GM12878 (cell line): Measurements from ENCODE around the gene HOXA10. TPM values are rescaled to one million over a fixed set of nuclear protein-coding genes. Genes with fewer than 3 reads are reported as not detected.

ENCODE experiments used
- ATAC-seq: fragments of 200-7000 bp; cut with Tn5 transposase; 3 replicates; pipeline ENCODE4 v1.9.1; 2020; ENCODE audit warnings: mild to moderate bottlenecking, moderate library complexity
- BruUV-seq: library from RNA; stranded (reverse); fragments of 400-500 nt; replicated peaks from 2 replicates; lab custom pipeline; 2021; lab: Mats Ljungman, UMichigan
- CTCF ChIA-PET: fragments of 300-600 bp; sonication (Branson Sonifier 250); formaldehyde crosslinking; extraction: SDS; loops from one replicate; lab custom pipeline; 2021; ENCODE audit warnings: inconsistent platforms; lab: Yijun Ruan, JAX
- POLR2A ChIA-PET: fragments of 350-600 bp; formaldehyde crosslinking; extraction: SDS; loops from one replicate; lab custom pipeline; 2021; ENCODE audit warnings: inconsistent platforms; lab: Charles Lee
- RAD21 ChIA-PET: fragments of 300-600 bp; sonication (Branson Sonifier 250); formaldehyde crosslinking; loops from one replicate; lab custom pipeline; 2023; ENCODE audit warnings: antibody characterized with exemption; ENCODE audit not compliant: unreplicated experiment; lab: Charles Lee
- SMC1A ChIA-PET: fragments of 300-600 bp; sonication (Branson Sonifier 250); formaldehyde crosslinking; loops from one replicate; lab custom pipeline; 2023; ENCODE audit not compliant: unreplicated experiment, uncharacterized antibody; lab: Charles Lee
- DNase-seq: peaks from one replicate; pipeline ENCODE4 v3.0.0-alpha.2; 2011; ENCODE audit warnings: low read depth, low spot score
- FAIRE-seq: peaks from 3 replicates; lab custom pipeline; 2011; peaks lifted over from hg19 to GRCh38; lab: Jason Lieb, UNC
- H2AFZ ChIP-seq: 2 replicates; pipeline ENCODE4 v1.6.0; 2011; ENCODE audit warnings: low read depth, low read length, control low read depth; ENCODE audit not compliant: control insufficient read depth
- H3K27ac ChIP-seq: 2 replicates; pipeline ENCODE4 v1.5.1; 2011; ENCODE audit warnings: control low read depth; ENCODE audit not compliant: control insufficient read depth, insufficient read depth
- H3K27me3 ChIP-seq, 2 experiments: replicated peaks in 1 of 2; 2 replicates each; pipeline versions ENCODE4 v1.6.0 to v1.6.1; 2011; ENCODE audit warnings: low read length in 1 of 2; ENCODE audit not compliant: control insufficient read depth in 2 of 2, insufficient read depth in 2 of 2
- H3K36me3 ChIP-seq, 2 experiments: 2 replicates each; pipeline ENCODE4 v1.5.1; 2011; ENCODE audit warnings: low read length in 1 of 2; ENCODE audit not compliant: control insufficient read depth in 2 of 2, insufficient read depth in 2 of 2
- H3K4me1 ChIP-seq: 2 replicates; pipeline ENCODE4 v1.6.1; 2011; ENCODE audit warnings: mild to moderate bottlenecking, low read length, moderate library complexity, mixed read lengths; ENCODE audit not compliant: control insufficient read depth, insufficient read depth
- H3K4me2 ChIP-seq: 2 replicates; pipeline ENCODE4 v1.6.0; 2011; ENCODE audit warnings: control low read depth; ENCODE audit not compliant: control insufficient read depth, insufficient read depth
- H3K4me3 ChIP-seq: fragments of 200-600 bp; sonication (generic); 2 replicates; pipeline ENCODE4 v1.5.1; 2016
- H3K79me2 ChIP-seq: 2 replicates; pipeline ENCODE4 v1.6.0; 2011; ENCODE audit warnings: low read length; ENCODE audit not compliant: control insufficient read depth, insufficient read depth
- H3K9ac ChIP-seq: 2 replicates; pipeline ENCODE4 v1.8.0; 2011; ENCODE audit warnings: low read length, control low read depth, mixed read lengths; ENCODE audit not compliant: control insufficient read depth, insufficient read depth
- H3K9me3 ChIP-seq: replicated peaks from 3 replicates; pipeline ENCODE4 v1.5.1; 2011; ENCODE audit warnings: mild to moderate bottlenecking, low read length; ENCODE audit not compliant: control insufficient read depth, insufficient read depth
- H4K20me1 ChIP-seq: 2 replicates; pipeline ENCODE4 v1.6.0; 2011; ENCODE audit not compliant: control insufficient read depth, insufficient read depth
- ASH2L ChIP-seq: fragments of 300-600, 200-600 bp; sonication (generic); IDR thresholded peaks from 2 replicates; pipeline ENCODE4 v1.6.1; 2017; ENCODE audit warnings: low read depth, mild to moderate bottlenecking, borderline replicate concordance
- FOXK2 ChIP-seq: fragments of 450-650 bp; IDR thresholded peaks from 2 replicates; pipeline ENCODE4 v1.6.1; 2017; ENCODE audit warnings: mild to moderate bottlenecking, moderate library complexity
- SPI1 ChIP-seq: IDR thresholded peaks from 2 replicates; pipeline ENCODE4 v1.6.1; 2011; ENCODE audit warnings: low read depth, mild to moderate bottlenecking, low read length, moderate library complexity, borderline replicate concordance; ENCODE audit not compliant: insufficient read depth
- SUPT20H ChIP-seq: IDR thresholded peaks from 2 replicates; pipeline ENCODE4 v1.6.1; 2011; ENCODE audit warnings: low read depth, mild to moderate bottlenecking, low read length, moderate library complexity, borderline replicate concordance; ENCODE audit not compliant: control insufficient read depth
- SUZ12 ChIP-seq: fragments of 200-600 bp; sonication (generic); IDR thresholded peaks from one replicate; pipeline ENCODE4 v1.6.1; 2018; ENCODE audit warnings: antibody characterized with exemption, mild to moderate bottlenecking; ENCODE audit not compliant: unreplicated experiment
- WGBS: methylation state at CpG from one replicate; pipeline ENCODE4 v1.1.6; 2016; ENCODE audit warnings: low lambda C conversion rate; ENCODE audit not compliant: insufficient replicate concordance, insufficient coverage; ENCODE audit errors: missing lambda C conversion rate; 5-methylcytosine and 5-hydroxymethylcytosine counted together
- in situ Hi-C: fragments of 300-500 bp; cut with MboI; formaldehyde crosslinking; loops from 9 replicates; pipeline ENCODE4 v1.14.3; 2018; ENCODE audit warnings: mixed read lengths
- intact Hi-C: fragments of 100-400 bp; cut with micrococcal nuclease; formaldehyde crosslinking; loops from one replicate; pipeline ENCODE4 v1.14.2; 2022; ENCODE audit not compliant: unreplicated experiment
- polyA plus RNA-seq, 11 experiments: library from polyadenylated mRNA; depleted of rRNA in 4 of 11; unstranded in 6 of 11; stranded (reverse) in 5 of 11; fragments of >200 nt; fragmentation: Nextera tagmentation in 4 of 11; fragmentation: Illumina TruSeq in 1 of 11; extraction: Ambion mirVana in 4 of 11; extraction: Trizol in 1 of 11; gene quantifications; 1 replicate in 1 of 11; 2 replicates in 10 of 11; pipeline versions ENCODE4 v1.2.1 to v1.2.3, GENCODE V29; 2011 to 2016; ENCODE audit warnings: inconsistent platforms in 2 of 11, missing spikeins in 2 of 11, low read depth in 1 of 11
- total RNA-seq, 4 experiments: library from RNA; depleted of rRNA in 3 of 4; stranded (reverse); fragments of >200 nt in 3 of 4; fragmentation: Illumina TruSeq in 1 of 4; extraction: Trizol in 1 of 4; gene quantifications; 2 replicates each; pipeline versions ENCODE4 v1.2.1 to v1.2.3, GENCODE V29; 2013 to 2021
- TF ChIP-seq, protein P1 (sequence below): fragments of 150-350 bp; IDR thresholded peaks from 2 replicates; pipeline ENCODE4 v1.6.1; 2014; ENCODE audit warnings: mild to moderate bottlenecking, low read depth, low read length
- TF ChIP-seq, protein P2 (sequence below): fragments of 450-650 bp; formaldehyde crosslinking; IDR thresholded peaks from 2 replicates; pipeline ENCODE4 v1.5.0; 2022; ENCODE audit warnings: mild to moderate bottlenecking, missing genetic modification characterization

The HOXA10 gene
- total and polyA plus RNA-seq, 10 of the 15 experiments (the other 5 are each of a cell fraction or from before 2014, with no cell fraction given), result not detected

DNA sequence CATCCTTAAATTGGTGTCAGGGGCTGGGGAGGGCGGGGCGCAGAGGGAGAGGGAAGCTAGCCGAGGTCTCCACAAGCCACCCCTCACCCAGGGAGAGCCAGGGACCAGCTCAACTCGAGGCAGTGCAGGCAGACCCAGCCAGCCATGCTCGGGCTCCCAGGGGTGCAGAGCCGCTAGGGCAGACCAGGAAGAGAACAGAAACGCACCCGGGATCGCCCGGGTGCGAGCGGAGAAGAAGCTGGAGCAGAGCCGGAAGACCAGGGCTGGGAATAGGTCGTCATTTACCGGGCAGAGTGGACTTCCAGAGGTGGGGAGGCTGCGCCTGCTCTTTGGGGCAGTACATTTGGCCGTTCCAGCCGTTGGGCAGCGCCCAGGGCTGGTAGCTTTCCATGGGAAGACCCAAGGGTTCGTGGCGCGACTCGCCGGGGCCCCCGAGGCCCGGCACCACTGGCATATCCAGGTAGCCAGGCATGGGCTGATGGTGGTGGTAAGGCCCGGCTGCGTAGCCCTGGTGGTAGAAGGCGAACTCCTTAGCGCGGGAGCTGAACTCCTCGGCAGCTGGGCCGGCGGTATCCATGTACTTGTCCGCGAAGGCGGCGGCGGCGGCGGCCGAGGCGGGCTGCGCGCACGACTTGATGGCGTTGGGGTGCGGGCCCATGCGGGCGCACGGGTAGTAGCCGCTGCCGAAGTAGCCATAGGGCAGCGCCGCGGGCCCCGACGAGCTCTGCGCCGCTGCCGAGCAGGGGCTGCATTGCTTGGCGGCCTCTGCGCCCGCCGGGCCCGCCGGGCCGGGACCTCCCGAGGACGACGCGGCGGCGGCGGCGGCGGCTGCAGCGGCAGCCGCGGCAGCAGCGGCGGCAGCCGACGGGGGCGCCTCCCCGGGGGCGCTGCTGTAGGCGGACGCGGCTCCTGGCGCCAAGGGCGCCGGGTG lies 25.0 kb upstream of the HOXA10 start:
- ATAC-seq, result no peak
- intact Hi-C loops, result loop anchor here (5.0 kb wide), 2 partner anchors 583 to 898 kb away; no protein-coding TSS in a partner anchor
- POLR2A ChIA-PET, result no interaction called here

DNA sequence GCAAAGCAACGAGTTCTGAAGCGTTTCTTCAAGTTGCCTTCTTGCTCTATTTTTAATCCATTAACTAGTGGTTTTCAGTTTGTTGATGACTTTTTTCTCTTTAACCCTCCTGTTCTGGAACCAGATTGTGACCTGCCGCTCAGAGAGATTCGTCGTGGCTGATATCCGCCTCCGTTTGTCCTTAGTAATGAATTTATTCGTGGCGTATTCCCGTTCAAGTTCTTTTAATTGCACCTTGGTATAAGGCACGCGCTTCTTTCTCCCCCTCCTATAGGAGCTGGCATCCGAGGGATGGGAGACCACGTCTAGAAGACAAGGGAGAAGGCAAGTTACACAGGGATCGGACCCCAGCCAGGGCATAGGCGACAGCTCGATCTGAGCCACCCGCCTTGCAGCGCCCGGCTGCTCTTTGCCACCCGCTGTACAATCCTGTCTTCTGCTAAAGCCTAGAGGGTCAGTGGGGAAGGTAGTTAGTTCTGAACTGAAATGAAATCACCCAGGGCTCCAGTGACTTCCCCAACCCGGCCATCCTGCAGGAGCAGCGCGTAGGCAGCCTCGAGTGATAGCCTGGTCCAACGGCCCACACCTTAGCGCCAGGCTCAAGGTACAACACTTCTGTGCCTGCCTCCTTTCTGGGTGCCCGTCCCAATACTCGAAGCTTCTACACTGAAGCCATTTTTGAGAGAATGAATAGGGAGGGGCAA lies 24.2 kb upstream of the HOXA10 start:
- WGBS, result 47% methylated on average over 29 of the region's 29 CpGs
- ChIA-PET POLR2A (no interaction called here), CTCF (interaction anchor here (0.7 to 1.5 kb wide), 5 partner anchors 376 to 723 kb away, joined by 3 to 10 read pairs (median 5); no protein-coding TSS in a partner anchor), RAD21 (interaction anchor here (1.4 kb wide), 1 partner anchor 723 kb away, joined by 5 read pairs; no protein-coding TSS in a partner anchor), SMC1A (no interaction called here)
- BruUV-seq, result no TSS peak
- H3K27ac ChIP-seq, result no peak overlapping the region
- FAIRE-seq, result no peak
- H3K36me3 ChIP-seq, result no peaks in the 10 kb centered on the region
- no peak overlapping the region for H3K4me3 ChIP-seq
- no peaks in the 10 kb centered on the region for H3K79me2 ChIP-seq
- no peaks in the 10 kb centered on the region; the same call in 2 of the 3 replicates for H3K9me3 ChIP-seq
- no peak for DNase-seq
- no peak overlapping the region for H3K4me2 ChIP-seq
- intact Hi-C loops (loop anchor here (5.0 kb wide), 2 partner anchors 584 to 899 kb away; no protein-coding TSS in a partner anchor), in situ Hi-C loops (loop anchor here (5.0 kb wide), 3 partner anchors 379 to 819 kb away; no protein-coding TSS in a partner anchor)
- no peak overlapping the region for H3K9ac ChIP-seq
- no peaks in the 10 kb centered on the region for H4K20me1 ChIP-seq
- no peaks in the 10 kb centered on the region; the same call in 1 of the 2 replicates for H3K4me1 ChIP-seq
- ATAC-seq, result no peak
- peaks cover 21 to 43% of the 10 kb centered on the region in 2 experiments for H3K27me3 ChIP-seq
- H2AFZ ChIP-seq, result no peak overlapping the region
- TF ChIP-seq ASH2L, result no peak
- TF ChIP-seq, protein P1, sequence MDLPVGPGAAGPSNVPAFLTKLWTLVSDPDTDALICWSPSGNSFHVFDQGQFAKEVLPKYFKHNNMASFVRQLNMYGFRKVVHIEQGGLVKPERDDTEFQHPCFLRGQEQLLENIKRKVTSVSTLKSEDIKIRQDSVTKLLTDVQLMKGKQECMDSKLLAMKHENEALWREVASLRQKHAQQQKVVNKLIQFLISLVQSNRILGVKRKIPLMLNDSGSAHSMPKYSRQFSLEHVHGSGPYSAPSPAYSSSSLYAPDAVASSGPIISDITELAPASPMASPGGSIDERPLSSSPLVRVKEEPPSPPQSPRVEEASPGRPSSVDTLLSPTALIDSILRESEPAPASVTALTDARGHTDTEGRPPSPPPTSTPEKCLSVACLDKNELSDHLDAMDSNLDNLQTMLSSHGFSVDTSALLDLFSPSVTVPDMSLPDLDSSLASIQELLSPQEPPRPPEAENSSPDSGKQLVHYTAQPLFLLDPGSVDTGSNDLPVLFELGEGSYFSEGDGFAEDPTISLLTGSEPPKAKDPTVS, result no peak
- no peak for TF ChIP-seq FOXK2
- TF ChIP-seq, protein P2, sequence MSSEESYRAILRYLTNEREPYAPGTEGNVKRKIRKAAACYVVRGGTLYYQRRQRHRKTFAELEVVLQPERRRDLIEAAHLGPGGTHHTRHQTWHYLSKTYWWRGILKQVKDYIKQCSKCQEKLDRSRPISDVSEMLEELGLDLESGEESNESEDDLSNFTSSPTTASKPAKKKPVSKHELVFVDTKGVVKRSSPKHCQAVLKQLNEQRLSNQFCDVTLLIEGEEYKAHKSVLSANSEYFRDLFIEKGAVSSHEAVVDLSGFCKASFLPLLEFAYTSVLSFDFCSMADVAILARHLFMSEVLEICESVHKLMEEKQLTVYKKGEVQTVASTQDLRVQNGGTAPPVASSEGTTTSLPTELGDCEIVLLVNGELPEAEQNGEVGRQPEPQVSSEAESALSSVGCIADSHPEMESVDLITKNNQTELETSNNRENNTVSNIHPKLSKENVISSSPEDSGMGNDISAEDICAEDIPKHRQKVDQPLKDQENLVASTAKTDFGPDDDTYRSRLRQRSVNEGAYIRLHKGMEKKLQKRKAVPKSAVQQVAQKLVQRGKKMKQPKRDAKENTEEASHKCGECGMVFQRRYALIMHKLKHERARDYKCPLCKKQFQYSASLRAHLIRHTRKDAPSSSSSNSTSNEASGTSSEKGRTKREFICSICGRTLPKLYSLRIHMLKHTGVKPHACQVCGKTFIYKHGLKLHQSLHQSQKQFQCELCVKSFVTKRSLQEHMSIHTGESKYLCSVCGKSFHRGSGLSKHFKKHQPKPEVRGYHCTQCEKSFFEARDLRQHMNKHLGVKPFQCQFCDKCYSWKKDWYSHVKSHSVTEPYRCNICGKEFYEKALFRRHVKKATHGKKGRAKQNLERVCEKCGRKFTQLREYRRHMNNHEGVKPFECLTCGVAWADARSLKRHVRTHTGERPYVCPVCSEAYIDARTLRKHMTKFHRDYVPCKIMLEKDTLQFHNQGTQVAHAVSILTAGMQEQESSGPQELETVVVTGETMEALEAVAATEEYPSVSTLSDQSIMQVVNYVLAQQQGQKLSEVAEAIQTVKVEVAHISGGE (CRISPR knock-in tag), result no peak
- no peak for TF ChIP-seq SPI1
- TF ChIP-seq SUPT20H, result no peak

More for the DNA sequence above, 25.0 kb upstream of the HOXA10 start:
- ChIA-PET RAD21 (interaction anchor here (1.4 kb wide), 1 partner anchor 722 kb away, joined by 5 read pairs; no protein-coding TSS in a partner anchor), SMC1A (no interaction called here), CTCF (interaction anchor here (0.7 to 1.5 kb wide), 5 partner anchors 375 to 722 kb away, joined by 3 to 10 read pairs (median 5); no protein-coding TSS in a partner anchor)
- no peaks in the 10 kb centered on the region; the same call in 2 of the 3 replicates for H3K9me3 ChIP-seq
- H3K27me3 ChIP-seq, result peaks cover 22 to 43% of the 10 kb centered on the region in 2 experiments
- no peak overlapping the region for H3K27ac ChIP-seq
- no peak overlapping the region for H3K4me3 ChIP-seq
- in situ Hi-C loops, result loop anchor here (5.0 kb wide), 3 partner anchors 378 to 818 kb away; no protein-coding TSS in a partner anchor
- FAIRE-seq (no peak), DNase-seq (no peak)
- H4K20me1 ChIP-seq, result no peaks in the 10 kb centered on the region
- H2AFZ ChIP-seq, result no peak overlapping the region
- H3K4me2 ChIP-seq, result no peak overlapping the region
- no peaks in the 10 kb centered on the region for H3K79me2 ChIP-seq
- no TSS peak for BruUV-seq
- H3K9ac ChIP-seq, result no peak overlapping the region
- no peaks in the 10 kb centered on the region; the same call in 1 of the 2 replicates for H3K4me1 ChIP-seq
- WGBS, result 10% methylated on average over 62 of the region's 93 CpGs
- no peaks in the 10 kb centered on the region for H3K36me3 ChIP-seq
- TF ChIP-seq SUZ12, result peak; percentile 72
- TF ChIP-seq SPI1, result no peak
- TF ChIP-seq, all 136 proteins: peak for 1
